ENCODE data around the gene ATP8A2.

Gene ATP8A2

GRCh38 chr13:26025196-26025595, 653.4 kb downstream of the ATP8A2 start:
- no peak for DNase-seq (ENCODE audit: extremely low read depth, low read depth)
- H3K4me3 ChIP-seq (replicated peaks; ENCODE audit: low read depth, low read length), result no peak overlapping the region
- TF ChIP-seq CTCF (IDR thresholded peaks at IDR 0.05; ENCODE audit: low read depth, low read length, missing control alignments), result no peak

GRCh38 chr13:26025771-26026170, 654.0 kb downstream of the ATP8A2 start:
- no peak for TF ChIP-seq CTCF (IDR thresholded peaks at IDR 0.05; ENCODE audit: low read depth, low read length, missing control alignments)
- DNase-seq (ENCODE audit: extremely low read depth, low read depth), result no peak
- no peak overlapping the region for H3K4me3 ChIP-seq (replicated peaks; ENCODE audit: low read depth, low read length)

DNA sequence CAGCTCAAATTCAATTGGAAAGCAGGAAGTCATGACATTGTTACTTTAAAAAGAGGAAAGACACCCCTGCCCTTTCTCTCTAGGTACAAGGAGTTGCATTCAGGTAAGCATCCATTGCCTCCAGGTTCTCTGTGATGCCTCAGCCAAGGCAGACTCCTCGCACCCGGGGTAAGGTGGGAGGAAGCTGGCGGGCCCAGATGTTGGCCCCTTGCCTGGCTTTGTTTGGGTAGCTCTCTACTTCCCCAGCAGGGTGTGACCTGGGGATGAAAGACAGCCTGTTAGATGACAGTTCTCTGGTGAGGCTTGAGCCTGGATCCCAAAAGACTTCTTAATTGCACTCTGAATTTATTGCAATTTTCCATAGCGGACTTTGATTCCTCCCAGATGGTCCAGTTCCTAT, 654.4 kb downstream of the ATP8A2 start:
- no peak overlapping the region for H3K4me3 ChIP-seq (replicated peaks; ENCODE audit: low read depth, low read length)
- DNase-seq (ENCODE audit: extremely low read depth, low read depth), result no peak
- no peak for TF ChIP-seq CTCF (IDR thresholded peaks at IDR 0.05; ENCODE audit: low read depth, low read length, missing control alignments)

GRCh38 chr13:26029581-26030136, 657.9 kb downstream of the ATP8A2 start:
- H3K4me3 ChIP-seq (replicated peaks; ENCODE audit: low read depth, low read length), result no peak overlapping the region
- TF ChIP-seq CTCF (IDR thresholded peaks at IDR 0.05; ENCODE audit: low read depth, low read length, missing control alignments), result no peak
- DNase-seq (ENCODE audit: extremely low read depth, low read depth), result no peak

- TF ChIP-seq CTCF (IDR thresholded peaks at IDR 0.05; ENCODE audit: low read depth, low read length, missing control alignments), result no peak
- DNase-seq (ENCODE audit: extremely low read depth, low read depth), result no peak
- H3K4me3 ChIP-seq (replicated peaks; ENCODE audit: low read depth, low read length), result no peak overlapping the region
These were observed 658.6 kb downstream of the ATP8A2 start for GRCh38 chr13:26030331-26030730.

DNA sequence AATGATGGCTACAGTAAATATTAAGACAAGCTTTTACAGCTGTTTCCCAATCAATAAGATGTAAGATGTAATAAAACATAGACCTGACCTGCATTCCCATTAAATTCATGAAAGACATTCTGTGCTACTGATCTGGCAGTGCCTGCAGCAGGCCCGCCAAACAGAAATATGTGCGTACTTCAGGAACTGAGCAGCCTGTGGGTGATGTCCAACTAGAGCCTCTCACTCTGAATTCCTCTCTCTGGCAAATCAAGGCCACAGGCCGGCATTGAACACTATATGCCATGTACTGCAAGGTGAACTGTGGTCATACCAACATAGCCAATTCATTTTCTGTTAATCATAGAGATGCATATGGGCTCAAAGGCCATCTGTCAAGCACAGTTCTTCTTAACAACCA, 662.2 kb downstream of the ATP8A2 start:
- H3K4me3 ChIP-seq (replicated peaks; ENCODE audit: low read depth, low read length), result no peak overlapping the region
- no peak for DNase-seq (ENCODE audit: extremely low read depth, low read depth)
- TF ChIP-seq CTCF (IDR thresholded peaks at IDR 0.05; ENCODE audit: low read depth, low read length, missing control alignments), result no peak

GRCh38 chr13:26036383-26036782, 664.6 kb downstream of the ATP8A2 start:
- DNase-seq (ENCODE audit: extremely low read depth, low read depth), result no peak
- no peak overlapping the region for H3K4me3 ChIP-seq (replicated peaks; ENCODE audit: low read depth, low read length)
- TF ChIP-seq CTCF (IDR thresholded peaks at IDR 0.05; ENCODE audit: low read depth, low read length, missing control alignments), result no peak

Measured in HFF-Myc (cell line).